GM18858 (cell line): ENCODE measurements around the gene PIGC.
A peak's percentile ranks its signal among the peaks of the same experiment; 100 is the strongest.
"Not testable (repeated sequence)": the region's sequence is repeated elsewhere in the genome, so short reads cannot be mapped to it uniquely, and the experiment has no call there.

Experiments
- ATAC-seq: cut with Tn5 transposase; IDR thresholded peaks from one replicate; pipeline ENCODE4 v1.9.1; 2021; ENCODE audit not compliant: unreplicated experiment

The PIGC gene

DNA sequence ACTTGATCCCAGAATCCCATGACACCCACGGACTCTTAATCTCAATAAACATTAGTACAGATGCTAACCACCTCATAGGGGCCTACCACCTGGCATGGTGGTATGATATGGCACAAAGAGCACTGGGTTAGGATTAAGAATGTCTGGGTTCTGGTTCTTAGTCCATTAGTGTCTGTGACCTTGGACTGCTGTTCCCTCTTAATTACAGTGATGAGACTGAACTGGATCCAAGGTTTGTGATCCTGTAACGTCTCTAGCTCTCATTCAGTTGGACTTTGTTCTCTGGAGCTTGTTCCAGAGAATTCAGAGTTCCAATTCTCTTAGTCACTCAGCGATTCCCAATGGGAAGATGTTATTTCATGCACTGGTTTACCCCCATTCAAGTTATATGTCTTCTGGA lies 23.6 kb upstream of the PIGC start:
- ATAC-seq, result no peak

DNA sequence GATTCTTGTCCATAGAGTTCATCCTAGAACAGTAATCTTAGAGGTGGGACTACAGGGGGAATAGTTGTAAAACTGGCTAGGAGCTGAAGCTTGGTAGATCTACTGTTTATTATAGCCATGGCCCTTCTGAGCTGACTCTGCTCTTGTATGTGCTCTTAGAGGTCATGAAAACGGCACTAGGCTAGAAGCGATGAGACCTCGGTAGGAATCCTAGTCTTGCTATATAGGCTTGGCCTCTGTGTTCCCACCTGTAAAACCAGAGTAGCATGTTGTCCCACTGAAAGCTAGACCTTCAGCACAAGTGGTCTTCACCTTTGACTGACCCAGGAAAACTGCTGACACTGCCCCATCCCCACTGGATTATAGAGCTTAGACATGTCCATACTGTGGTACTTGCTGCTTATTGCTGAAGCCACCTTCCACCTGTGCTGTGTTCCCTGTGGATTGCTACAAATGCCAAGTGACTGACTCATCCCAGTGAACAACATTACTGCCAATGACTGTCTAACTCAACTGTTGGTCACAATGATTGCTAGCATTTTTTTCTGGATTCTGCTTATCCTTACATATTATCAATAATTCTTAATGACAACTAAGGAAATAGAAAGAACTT lies 23.0 kb upstream of the PIGC start:
- ATAC-seq, result no peak

DNA sequence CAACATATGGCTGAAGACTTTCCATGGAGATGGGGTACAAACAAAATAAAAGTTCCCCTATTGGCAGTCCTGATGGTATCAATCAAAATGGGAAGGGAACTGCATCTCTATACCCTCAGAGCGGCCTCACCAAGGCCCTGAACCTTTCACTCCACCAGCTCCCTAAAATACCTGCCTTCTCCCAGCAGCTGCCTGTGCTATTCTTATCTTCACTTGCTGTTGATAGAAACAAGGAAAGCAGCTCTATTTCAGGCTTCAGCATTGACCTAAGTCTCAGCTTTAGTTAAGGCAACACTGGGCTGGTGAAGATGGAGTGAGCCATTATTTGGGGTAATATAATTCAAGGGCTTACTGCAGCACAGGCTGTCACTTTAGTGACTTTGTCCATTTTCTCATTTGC lies 21.7 kb upstream of the PIGC start:
- ATAC-seq, result no peak

DNA sequence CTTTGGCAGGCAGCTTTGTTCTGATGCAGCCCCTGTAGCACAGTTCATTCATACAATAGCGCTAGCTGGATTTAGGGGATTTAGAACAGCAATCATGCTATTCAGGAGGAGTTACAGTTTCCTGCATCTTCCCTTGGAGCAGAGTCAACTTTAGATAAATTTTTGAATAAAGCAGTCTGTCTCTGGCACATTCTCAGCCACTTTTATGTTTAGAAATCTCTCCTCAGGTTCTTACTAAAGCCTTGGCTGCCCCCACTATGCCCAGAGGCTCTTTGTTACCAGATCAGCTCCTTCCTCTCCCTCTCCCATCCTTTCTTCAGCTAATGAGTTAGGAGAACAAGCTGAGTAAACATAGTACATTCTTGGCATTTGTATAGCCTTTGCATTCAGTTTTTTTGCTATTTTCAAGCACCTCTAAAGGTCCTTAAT lies 17.0 kb upstream of the PIGC start:
- no peak for ATAC-seq

DNA sequence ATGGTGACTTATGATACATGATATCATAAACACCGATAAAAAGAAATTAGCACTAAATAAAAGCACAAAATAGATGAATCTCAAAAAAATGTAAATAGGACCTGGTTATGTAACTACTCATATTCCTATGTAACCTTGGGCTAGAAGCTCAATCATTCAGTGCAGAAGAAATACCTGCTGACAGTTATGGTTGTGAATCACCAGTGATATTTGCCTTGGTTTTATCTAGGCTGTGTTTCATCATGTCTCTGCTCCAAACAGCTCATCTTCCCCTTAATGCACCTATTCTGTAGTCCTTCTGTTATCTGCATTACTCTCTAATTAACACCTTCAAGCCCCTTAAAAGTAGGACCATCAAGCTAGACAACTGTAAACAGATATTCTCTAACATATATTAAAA lies 16.3 kb upstream of the PIGC start:
- ATAC-seq, result no peak

DNA sequence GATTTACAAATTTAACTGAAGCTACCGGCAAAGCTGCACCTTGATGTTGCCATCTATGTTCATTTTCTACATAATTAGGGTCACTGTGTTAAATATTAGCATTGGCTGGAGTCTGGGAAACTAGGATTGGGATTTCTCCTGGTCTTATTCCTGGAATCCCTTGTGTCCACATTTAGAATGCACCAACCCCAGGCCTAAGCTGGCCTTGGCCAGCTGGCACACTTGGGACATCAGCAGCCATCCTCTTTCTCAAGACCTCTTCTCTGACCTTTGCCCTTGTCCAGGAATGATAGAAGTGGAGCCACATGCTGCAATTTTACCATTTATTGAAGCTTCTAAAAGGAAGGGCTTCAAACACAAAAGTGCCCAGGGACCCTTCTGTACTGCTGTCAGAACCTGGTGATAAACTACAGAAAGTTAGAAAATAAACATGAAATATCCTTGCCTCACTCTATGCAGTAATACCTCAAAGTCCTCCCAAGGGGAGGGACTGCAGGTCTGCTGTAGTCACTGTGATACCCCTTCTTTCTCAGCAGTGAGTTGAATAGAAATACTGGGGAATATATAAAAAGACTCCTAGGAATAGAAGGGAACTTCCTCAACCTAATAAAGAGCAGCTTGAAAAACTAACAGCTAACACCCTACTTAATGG lies 13.7 kb upstream of the PIGC start:
- no peak for ATAC-seq

DNA sequence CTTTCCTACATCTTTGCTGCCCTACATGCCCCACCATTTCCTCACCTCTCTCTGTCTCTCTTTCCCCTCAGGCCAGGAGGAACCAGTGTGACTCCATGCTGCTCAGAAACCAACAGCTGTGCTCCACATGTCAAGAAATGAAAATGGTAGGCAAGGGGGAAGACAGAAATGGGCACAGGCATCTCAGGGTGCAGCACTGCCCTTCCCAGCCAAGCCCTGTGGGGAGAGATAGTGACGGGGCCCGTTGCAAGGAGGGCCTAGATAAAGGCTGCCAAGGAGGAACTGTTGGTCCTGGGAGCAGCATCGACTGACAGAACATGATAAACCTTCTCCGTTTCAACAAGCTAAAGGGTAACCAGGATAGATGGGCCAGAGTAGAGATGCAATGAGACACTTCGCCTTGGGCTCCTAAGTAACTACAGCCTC lies 12.5 kb upstream of the PIGC start:
- no peak for ATAC-seq

DNA sequence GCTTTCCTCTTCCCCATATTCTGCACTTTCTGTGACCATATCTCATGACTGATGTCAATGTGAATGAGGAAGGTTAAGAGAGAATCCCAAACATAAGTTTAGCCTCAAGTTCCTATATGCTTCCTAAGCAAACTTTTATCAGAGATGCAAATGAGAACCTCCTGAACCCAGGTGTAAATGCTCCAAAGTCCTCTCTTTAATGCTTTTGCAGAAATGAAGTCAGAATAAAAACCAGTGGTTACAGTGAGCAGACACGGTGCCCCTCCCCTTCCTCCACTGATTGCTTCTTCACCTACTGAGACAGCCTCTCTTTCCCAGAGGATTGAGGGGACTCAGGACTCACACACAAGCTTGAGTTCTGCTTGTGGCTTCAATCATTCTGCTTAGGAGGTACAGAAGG lies 11.6 kb upstream of the PIGC start:
- no peak for ATAC-seq

DNA sequence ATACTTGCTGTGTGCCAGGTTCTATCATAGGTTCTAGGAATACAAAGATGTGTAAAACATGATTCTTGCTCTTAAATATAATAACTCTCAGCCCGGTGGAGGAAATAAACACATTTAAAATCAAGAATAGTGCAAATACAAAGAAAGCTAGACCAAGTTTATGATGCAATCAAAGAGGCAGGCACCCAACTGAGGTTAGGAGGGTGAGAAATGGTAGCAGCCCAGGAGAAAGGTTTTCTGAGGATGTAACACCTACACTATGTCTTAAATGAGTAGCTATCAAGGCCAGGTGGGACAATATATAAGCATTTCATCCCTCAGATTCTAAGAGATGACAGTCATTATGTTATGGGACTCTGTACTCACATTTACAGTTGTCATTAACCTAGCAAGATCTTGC lies 9.7 kb upstream of the PIGC start:
- no peak for ATAC-seq

DNA sequence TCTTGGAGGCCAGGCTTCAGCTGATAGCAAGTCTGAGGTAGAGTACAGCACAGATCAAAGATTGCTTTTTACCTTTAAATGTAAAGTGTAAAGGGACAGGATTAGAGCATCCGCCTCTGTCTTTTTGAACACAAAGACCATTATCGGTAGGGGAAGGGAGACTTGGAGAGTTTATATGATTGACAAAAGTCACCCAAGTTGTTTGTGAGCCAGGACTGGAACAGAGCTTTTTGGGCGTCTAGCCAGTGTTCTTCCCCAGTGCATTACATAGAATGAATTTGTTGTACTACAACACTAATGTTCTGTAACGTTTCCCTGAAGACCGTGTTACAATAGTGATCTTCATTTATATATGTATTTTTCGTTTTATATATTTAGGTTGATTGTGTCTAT lies 9.3 kb upstream of the PIGC start:
- ATAC-seq, result no peak

DNA sequence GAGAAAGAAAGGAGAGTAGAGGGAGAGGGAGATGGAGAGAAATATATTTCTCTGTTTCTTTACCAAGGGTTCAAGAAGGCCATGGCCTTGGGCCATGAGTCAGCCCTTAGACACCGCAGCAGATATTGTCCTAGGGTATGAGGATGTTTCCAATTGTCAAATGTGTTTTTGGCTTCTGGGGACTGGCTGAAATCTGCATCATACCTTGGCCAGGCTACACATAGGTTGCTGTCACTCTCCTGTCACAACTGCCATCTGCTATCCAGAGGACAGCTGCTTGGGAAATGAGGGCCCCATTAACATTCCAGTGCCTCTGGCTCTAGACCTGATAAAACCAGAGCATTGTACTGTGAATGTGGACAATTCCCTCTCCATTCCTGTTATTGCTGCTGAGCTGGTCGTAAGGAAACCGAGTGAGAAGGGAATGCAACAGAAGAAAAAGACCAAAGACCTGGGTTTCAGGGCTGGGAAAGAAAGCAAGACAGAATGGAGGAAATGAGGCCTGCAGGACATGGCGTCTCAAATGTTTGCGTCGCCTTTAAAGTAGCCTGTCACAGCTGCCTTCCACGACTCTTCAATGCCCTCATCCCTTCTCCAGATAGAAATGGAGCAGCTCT lies 8.8 kb upstream of the PIGC start:
- ATAC-seq, result no peak

DNA sequence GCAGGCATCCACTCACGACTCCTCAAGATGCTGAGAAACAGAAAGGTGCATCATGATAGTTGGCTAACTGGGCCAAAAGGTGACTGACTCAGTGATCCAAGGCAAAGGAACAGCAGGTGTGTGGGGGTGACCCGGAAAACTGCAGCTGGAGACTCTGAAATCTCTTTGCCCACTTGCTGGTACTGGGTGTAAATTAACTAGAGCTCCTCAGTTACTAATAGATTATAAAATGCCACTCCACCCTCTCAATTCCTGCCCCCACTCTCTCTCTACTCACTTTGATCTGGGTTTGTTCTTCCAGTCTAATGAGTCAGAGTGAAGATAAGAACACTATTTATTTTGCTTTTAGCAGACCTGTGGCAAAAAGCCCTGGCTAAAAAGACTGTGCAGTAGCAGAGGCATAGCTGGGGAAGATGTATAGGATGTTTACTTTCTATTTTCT lies 7.2 kb upstream of the PIGC start:
- ATAC-seq, result no peak

DNA sequence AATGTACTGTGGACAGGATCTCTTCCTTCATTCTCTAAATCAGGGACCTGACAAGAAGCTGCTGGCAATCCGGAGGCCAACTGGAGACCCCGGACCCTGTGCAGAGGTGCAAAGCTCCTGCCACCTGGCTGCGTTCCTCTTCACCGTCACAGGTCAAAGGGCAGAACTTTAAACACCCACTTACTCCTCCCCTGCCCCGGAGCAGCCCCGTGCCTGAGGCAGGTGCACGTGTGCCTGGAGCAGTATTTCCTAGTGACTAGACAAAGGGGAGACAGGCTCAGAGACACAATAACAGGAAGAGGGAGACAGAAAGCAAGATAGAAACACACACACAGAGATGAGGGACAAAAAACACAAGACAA lies 6.6 kb upstream of the PIGC start:
- no peak for ATAC-seq

DNA sequence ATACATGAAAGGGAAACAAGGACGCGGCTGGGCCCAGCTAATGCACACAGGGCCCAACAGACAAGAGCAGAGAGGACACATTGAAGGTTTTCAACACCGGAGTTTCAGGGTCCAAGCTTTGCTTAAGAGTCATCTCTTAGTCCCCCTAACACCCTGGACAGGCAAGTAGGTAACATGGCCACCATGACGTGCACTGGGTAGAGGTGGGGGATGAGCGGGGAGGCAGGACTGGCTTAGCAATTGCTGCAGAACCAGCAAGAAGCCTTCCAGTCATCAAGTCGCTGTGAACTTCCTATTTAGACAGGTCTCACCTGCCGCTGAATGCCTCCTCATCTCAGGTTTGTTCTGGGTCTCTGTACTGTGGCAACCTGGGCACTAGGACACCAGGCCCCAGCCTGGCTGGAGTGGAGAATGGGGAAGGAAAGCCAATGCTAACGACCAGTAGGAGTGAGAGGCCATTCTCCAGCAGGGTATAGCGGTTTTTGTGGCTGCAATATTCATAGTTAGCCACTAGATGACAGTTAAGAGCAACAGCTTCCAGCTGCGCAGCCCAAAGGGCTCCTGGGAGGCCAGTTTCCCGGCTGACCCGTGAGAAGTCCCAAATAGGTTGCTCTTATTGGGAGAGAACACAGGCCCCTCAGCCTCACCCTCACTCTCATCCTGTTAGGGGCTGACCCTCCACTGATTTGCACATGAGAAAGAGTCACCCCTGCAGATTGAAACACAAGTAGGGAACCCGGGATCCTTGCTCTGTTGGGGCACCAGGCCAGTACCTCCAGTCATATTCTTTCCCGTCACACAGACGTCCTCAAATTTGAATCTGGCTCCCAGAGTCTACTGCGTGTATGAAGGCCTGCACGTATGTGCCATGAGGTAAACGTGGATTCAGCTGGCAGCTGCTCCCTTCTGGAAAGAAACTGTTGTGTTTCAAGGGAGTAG lies 6.0 kb upstream of the PIGC start:
- peak; percentile 88 for ATAC-seq

DNA sequence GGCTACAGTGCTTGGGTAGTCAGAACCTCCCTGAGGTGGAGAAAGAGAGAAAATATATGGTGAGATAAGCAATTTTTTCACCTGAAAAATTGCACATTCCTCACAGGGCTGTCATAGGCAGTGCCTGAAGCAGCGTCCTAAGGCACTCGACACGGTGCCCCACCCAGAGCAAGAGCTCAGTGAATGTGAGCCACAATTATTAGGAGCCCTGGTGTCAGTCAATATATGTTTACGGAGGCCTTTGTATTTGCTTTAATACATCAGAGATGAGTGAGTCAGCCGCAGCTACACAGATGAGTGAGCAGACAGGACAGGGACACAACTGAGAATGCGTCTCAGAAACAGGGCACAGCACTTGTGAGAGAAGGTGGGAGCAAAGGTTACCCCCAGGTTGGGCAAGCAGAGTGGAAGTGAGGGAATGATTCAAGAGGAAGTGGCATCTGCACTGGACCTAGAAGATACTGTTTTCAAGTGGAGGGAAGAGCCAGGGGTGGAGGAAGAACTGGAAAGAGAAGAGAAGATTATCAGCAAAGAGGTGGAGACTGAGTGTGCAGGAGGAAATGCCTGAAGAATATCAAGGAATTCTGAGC lies 5.2 kb upstream of the PIGC start:
- ATAC-seq, result no peak

DNA sequence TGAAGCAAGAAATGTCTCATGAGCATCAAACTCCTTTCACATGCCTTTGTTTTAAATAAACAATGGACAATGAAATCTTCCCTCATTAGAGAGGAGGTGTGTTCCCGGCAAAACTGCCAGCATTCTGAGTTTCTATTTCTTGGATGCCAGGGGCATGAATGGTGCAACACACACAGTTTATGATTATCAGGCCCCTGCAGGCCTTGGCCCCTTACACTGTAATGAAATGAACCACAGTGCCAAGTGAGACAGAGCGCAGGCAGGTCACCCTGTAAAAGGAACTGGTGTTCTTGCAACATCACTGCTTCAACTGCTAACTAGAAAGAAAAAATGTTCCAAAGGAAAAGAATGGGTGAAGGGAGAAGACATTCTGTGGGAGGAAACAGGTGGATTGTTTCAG lies 3.8 kb upstream of the PIGC start:
- ATAC-seq, result no peak

DNA sequence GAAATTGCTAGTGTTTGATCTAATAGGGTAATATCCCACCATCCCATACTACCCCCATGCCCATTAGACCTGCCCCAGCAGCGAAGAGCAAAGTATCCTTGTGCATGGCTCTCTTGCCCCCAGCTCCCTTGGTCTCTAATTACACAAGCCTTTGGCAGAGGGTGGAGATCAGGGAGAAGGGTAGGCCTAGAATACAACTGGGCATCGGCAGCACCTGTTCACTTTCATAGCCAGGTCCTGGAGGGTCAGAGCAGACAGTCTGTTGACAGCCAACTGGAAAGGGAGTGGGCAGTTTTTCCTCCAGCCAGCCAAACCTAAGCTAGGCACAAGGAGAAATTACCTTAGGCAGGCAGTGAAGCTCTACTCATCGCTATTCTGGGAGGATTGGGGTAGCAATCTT lies 2.7 kb upstream of the PIGC start:
- no peak for ATAC-seq

DNA sequence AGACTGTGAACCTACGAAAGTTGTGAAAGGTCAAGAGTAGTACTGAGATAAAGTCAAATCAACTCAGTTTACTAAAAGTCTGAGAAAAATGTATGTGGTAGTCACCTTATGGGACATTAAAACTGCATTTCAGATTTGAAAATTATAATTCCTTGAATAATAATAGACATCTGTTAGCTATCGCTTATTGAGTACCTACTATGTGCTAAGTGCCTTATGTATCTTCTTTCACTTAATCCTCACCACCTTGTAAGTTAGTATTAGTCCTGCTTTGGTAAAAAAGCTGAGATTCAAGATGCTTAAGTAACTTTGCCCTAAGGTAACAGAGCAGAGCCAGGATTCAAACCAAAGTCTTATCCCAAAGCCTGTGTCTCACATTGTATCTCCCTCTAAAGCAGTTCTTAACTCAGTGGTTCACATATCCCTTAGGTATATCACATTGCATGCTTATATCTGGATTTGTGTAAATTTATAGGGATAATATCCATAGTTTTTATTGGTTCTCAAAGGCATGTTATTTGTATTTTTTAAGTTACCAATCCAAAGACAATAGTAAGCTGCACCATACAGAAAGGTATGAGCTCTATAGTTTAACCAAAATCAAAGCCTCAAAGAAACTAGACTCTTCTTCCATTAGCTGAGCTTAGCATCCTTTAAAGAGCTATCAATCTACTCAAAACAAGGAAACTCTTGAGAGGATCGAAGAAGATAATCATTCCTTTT lies 865 bp downstream of the PIGC start:
- ATAC-seq, result no peak

DNA sequence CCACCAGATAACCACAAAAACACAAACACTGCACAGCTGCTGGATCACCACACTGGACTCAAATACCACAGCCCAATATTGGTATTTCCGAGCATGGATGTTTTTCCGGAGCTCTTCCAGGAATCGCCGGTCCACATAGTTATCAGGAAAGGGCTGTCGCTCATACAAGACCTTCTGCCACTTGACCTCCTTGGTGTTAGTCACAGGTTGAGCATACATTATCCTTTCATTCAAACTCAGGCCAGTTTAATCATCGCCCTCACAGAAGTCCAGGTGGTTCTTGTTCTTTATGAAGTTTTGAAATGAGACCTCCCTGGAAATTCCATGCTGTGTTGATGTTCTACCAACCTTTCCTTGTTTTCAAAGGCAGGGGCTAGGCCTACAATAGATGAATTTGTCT lies 1.5 kb downstream of the PIGC start:
- no peak for ATAC-seq

DNA sequence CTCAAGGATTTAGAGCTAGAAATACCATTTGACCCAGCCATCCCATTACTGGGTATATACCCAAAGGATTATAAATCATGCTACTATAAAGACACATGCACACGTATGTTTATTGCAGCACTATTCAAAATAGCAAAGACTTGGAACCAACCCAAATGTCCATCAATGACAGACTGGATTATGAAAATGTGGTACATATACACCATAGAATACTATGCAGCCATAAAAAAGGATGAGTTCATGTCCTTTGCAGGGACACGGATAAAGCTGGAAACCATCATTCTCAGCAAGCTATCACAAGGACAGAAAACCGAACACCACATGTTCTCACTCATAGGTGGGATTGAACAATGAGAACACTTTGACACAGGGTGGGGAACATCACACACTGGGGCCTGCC lies 6.7 kb downstream of the PIGC start:
- ATAC-seq, result not testable (repeated sequence)
